ENCODE measurements around the gene FARS2. TPM values are rescaled to one million over a fixed set of nuclear protein-coding genes. Genes with fewer than 3 reads are reported as not detected.

FARS2 gene
- polyA plus RNA-seq, 1 donor from 2014 or later: 11.9 TPM

- Histone ChIP-seq H3K9me2 (ENCODE audit: insufficient read depth, low read length) (no peaks in the 10 kb centered on the region), H3K4me3 (ENCODE audit: low read length) (no peak overlapping the region), H3K9ac (ENCODE audit: low read length) (no peak overlapping the region), H3K27ac (ENCODE audit: low read length) (no peak overlapping the region), H3F3A (ENCODE audit: insufficient read depth, low read length, poor library complexity, severe bottlenecking) (no peaks in the 10 kb centered on the region), H4K20me1 (ENCODE audit: insufficient read depth) (no peaks in the 10 kb centered on the region), H3K4me2 (ENCODE audit: low read length) (no peak overlapping the region), H3K27me3 (ENCODE audit: insufficient read depth, low read depth, low read length) (no peaks in the 10 kb centered on the region), H2AFZ (ENCODE audit: low read depth, low read length) (no peak overlapping the region), H3K79me2 (replicated peaks; ENCODE audit: insufficient read depth, low read length) (no peaks in the 10 kb centered on the region), H3K9me3 (ENCODE audit: low read length) (no peaks in the 10 kb centered on the region), H3K36me3 (ENCODE audit: insufficient read depth, low read length) (no peaks in the 10 kb centered on the region)
- TF ChIP-seq POLR2AphosphoS5 (IDR thresholded peaks at IDR 0.05) (no peak), EP300 (conservative IDR thresholded peaks at IDR 0.05; ENCODE audit: poor library complexity, severe bottlenecking) (no peak), EZH2 (IDR thresholded peaks at IDR 0.05; ENCODE audit: borderline replicate concordance, insufficient read depth, low read length, poor library complexity, severe bottlenecking) (no peak)
Observed at GRCh38 chr6:5532941-5533340, 271.6 kb downstream of the FARS2 start.

GRCh38 chr6:5534643-5535042 lies 273.3 kb downstream of the FARS2 start:
- H3K4me3 ChIP-seq (ENCODE audit: low read length): no peak overlapping the region
- no peaks in the 10 kb centered on the region for H3K27me3 ChIP-seq (ENCODE audit: insufficient read depth, low read depth, low read length)
- TF ChIP-seq CTCF (IDR thresholded peaks at IDR 0.05; ENCODE audit: poor library complexity, severe bottlenecking): no peak
- TF ChIP-seq SMC3 (conservative IDR thresholded peaks at IDR 0.05; ENCODE audit: poor library complexity): no peak
- no peak for TF ChIP-seq EP300 (conservative IDR thresholded peaks at IDR 0.05; ENCODE audit: poor library complexity, severe bottlenecking)
- no peak for TF ChIP-seq POLR2AphosphoS5 (IDR thresholded peaks at IDR 0.05)
- TF ChIP-seq TAF1 (IDR thresholded peaks at IDR 0.05; ENCODE audit: low read depth): no peak
- no peak for TF ChIP-seq EZH2 (IDR thresholded peaks at IDR 0.05; ENCODE audit: borderline replicate concordance, insufficient read depth, low read length, poor library complexity, severe bottlenecking)
- TF ChIP-seq REST (IDR thresholded peaks at IDR 0.05; ENCODE audit: borderline replicate concordance): no peak
- TF ChIP-seq MXI1 (conservative IDR thresholded peaks at IDR 0.05; ENCODE audit: poor library complexity, severe bottlenecking): no peak
- TF ChIP-seq RAD21 (conservative IDR thresholded peaks at IDR 0.05): no peak
- no peak overlapping the region for H3K4me2 ChIP-seq (ENCODE audit: low read length)
- H3K79me2 ChIP-seq (replicated peaks; ENCODE audit: insufficient read depth, low read length): no peaks in the 10 kb centered on the region
- no peak overlapping the region for H3K9ac ChIP-seq (ENCODE audit: low read length)
- no peaks in the 10 kb centered on the region for H4K20me1 ChIP-seq (ENCODE audit: insufficient read depth)
- no peaks in the 10 kb centered on the region for H3K9me2 ChIP-seq (ENCODE audit: insufficient read depth, low read length)
- H3K36me3 ChIP-seq (ENCODE audit: insufficient read depth, low read length): no peaks in the 10 kb centered on the region
- H2AFZ ChIP-seq (ENCODE audit: low read depth, low read length): no peak overlapping the region
- no peaks in the 10 kb centered on the region for H3F3A ChIP-seq (ENCODE audit: insufficient read depth, low read length, poor library complexity, severe bottlenecking)
- H3K9me3 ChIP-seq (ENCODE audit: low read length): no peaks in the 10 kb centered on the region
- no peak overlapping the region for H3K27ac ChIP-seq (ENCODE audit: low read length)

- no peak overlapping the region for H3K4me3 ChIP-seq (ENCODE audit: low read length)
- H2AFZ ChIP-seq (ENCODE audit: low read depth, low read length): no peak overlapping the region
- no peaks in the 10 kb centered on the region for H3K27me3 ChIP-seq (ENCODE audit: insufficient read depth, low read depth, low read length)
- no peaks in the 10 kb centered on the region for H3K36me3 ChIP-seq (ENCODE audit: insufficient read depth, low read length)
- H4K20me1 ChIP-seq (ENCODE audit: insufficient read depth): no peaks in the 10 kb centered on the region
- no peak overlapping the region for H3K4me2 ChIP-seq (ENCODE audit: low read length)
- H3K9me2 ChIP-seq (ENCODE audit: insufficient read depth, low read length): no peaks in the 10 kb centered on the region
- no peaks in the 10 kb centered on the region for H3K79me2 ChIP-seq (replicated peaks; ENCODE audit: insufficient read depth, low read length)
- H3K9ac ChIP-seq (ENCODE audit: low read length): no peak overlapping the region
- TF ChIP-seq EP300 (conservative IDR thresholded peaks at IDR 0.05; ENCODE audit: poor library complexity, severe bottlenecking): no peak
- TF ChIP-seq SMC3 (conservative IDR thresholded peaks at IDR 0.05; ENCODE audit: poor library complexity): no peak
- TF ChIP-seq RAD21 (conservative IDR thresholded peaks at IDR 0.05): no peak
- no peak for TF ChIP-seq CTCF (IDR thresholded peaks at IDR 0.05; ENCODE audit: poor library complexity, severe bottlenecking)
- TF ChIP-seq MXI1 (conservative IDR thresholded peaks at IDR 0.05; ENCODE audit: poor library complexity, severe bottlenecking): no peak
- no peak for TF ChIP-seq POLR2AphosphoS5 (IDR thresholded peaks at IDR 0.05)
- no peak for TF ChIP-seq REST (IDR thresholded peaks at IDR 0.05; ENCODE audit: borderline replicate concordance)
- no peak for TF ChIP-seq EZH2 (IDR thresholded peaks at IDR 0.05; ENCODE audit: borderline replicate concordance, insufficient read depth, low read length, poor library complexity, severe bottlenecking)
- no peak for TF ChIP-seq TAF1 (IDR thresholded peaks at IDR 0.05; ENCODE audit: low read depth)
- no peaks in the 10 kb centered on the region for H3F3A ChIP-seq (ENCODE audit: insufficient read depth, low read length, poor library complexity, severe bottlenecking)
- no peaks in the 10 kb centered on the region for H3K9me3 ChIP-seq (ENCODE audit: low read length)
- H3K27ac ChIP-seq (ENCODE audit: low read length): no peak overlapping the region
Observed at GRCh38 chr6:5536644-5537043, 275.3 kb downstream of the FARS2 start.
